GM18526 (cell line): ENCODE measurements around the gene UMOD.

Experiments used
- POLR2A ChIP-seq: IDR thresholded peaks from 3 replicates; pipeline ENCODE4 v1.6.1; 2011; ENCODE audit not compliant: insufficient read length; ENCODE audit errors: extremely low read depth

Gene UMOD

DNA sequence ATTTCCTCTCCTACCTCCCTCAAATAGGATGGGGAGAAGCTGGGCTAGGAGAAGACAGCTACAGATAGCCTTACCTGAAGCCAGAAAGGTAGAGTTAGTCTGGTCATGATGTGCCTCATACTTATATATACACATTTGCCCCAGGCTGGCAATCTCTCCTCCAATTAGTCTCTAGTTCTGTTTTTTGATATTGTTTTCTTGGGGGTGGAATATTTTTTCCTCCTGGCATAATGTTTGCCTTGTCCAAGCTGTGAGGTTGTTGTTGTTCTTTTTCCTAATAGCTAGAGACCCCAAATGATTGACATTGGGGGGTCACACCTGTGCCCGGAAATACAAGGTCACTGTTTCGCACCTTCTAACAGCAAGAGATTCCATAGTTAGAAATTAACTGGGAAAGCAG, at the start of gene UMOD:
Gene UMOD (minus strand): TSS at position 101 of the 400 bp plus-strand sequence. CDS start 1,978 bp downstream, outside the sequence.
- no peak for TF ChIP-seq POLR2A

DNA sequence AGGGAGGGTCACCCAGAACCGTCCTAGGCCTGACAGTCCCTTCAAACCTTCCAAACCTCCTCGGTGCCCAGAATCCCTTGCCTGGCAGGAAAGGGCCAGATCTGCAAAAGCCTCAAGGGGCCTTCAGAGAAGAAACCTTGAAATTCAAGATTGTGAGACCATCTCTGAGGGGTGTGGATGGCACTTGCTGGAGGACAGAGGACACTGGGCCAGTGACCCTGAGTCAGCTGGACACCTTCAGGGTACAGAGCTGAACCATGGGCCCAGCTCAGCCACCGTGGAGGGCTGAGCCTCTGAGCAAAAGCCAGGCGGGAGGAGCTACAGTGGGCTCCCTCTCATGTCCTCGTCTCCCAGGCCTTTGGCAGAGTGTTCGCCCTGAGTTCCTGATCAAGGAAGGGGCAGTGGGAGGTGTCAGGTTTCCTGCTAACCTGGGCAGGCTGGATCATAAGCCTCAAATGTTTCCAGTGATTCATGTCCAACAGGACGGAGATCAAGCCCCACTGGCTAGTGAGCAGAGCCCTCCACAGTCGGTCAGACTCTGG, 49.0 kb upstream of the UMOD start:
- TF ChIP-seq POLR2A, result no peak

DNA sequence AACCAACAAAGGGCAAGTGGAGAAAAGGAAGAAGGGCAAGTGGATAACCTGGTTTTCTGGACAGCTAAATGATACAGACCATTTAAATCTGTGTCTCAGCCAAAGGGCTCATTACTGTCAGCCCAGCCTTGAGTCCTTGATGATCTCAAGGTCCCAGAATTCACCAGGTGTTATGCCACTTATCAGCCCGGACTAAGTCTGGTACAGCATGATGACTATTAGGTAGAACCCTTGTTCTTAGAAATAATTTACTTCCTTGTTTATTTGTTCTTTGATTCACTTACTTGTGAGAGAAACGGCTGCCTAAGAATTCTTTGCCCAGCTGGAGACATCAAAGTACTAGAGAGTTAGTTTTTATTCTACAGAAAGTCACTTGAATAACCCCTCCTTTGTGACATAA, 48.6 kb upstream of the UMOD start:
- TF ChIP-seq POLR2A, result no peak

DNA sequence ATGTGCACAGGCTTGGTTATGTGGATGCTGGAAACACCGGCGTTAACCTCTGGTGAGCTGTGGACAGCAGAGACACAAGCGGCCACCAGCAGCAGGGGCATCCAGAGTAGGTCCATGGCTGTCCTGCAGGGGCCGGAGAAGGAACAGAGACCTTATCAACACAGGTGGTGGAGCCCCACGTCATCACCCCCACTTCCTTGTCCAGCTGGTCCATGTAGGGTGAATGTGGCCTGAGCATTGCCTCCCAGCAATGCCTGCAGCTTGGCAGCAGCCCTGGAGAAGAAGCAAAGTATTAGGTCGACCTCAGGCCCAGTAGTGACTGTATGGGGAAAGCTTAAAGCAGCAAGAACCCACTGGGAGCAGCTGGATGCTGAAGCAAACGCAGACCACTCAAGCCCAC, 46.7 kb upstream of the UMOD start:
- no peak for TF ChIP-seq POLR2A

DNA sequence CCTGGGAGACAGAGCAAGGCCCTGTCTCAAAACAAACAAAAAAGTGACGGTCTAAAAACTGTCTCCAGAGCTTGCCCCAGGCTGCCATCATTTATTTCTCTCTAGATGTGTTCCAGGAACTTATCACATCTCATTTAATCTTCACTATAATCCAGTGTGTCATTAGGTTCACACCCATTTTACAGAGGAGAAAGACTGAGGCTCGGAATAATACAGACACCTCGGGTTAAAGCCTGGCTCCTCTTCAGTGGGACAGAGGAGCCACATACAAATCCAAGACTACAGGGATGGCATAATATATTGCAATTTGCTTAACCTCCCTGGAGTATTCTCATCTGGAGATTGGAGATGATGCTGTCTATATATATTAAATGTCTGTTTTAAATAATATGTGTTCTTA, 46.1 kb upstream of the UMOD start:
- no peak for TF ChIP-seq POLR2A

DNA sequence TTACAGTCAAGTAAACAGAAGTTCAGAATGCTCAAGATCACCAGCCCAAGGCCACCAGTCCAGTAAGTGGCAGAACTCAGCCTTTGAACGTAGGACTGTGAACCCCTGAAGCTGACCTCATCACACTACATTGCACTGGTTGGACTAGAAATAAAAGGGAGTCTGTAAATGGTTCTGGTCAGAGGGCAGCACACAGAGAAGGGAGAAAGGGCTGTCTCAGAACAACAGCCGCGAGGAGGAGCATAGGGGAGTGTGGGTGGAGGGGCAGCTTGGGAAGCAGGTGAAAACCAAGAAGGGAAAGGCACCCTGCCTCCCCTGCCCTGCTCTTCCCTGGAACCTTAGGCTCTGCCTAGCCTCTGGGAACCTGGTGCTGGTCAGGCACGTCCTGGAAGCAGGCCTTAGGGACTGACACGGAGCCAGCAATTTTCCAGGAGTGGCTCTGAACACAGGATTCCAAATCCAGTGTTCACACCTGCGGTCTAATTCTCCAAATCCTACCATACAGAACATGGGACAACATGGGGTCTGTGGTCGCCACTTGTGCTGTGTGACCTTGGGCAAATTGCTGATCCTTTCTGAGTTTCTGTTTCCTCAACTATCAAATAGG, 45.1 kb upstream of the UMOD start:
- TF ChIP-seq POLR2A, result no peak

DNA sequence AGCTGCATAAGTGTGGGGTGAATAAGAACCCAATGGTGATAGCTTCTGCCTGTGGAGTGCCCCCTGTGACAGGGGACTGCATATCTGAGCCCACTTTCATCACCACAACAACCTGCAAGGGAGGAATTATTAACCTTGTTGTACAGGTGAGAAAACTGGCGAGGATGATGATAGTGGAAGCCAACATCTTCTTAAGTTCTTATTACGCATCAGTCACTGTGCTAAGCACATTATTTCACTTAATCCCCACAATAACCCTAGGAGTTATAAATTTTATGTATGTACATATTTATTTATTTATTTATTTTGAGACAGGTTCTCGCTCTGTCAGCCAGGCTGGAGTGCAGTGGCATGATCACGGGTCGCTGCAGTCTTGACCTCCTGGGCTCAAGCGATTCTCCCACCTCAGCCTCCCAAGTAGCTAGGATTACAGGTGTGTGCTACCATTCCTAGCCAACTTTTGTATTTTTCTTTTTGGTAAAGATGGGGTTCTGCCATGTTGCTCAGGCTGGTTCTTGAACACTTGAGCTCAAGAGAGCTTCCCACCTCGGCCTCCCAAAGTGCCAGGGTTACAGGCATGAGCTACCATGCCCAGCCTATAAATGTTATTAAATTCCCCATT, 44.4 kb upstream of the UMOD start:
- no peak for TF ChIP-seq POLR2A

DNA sequence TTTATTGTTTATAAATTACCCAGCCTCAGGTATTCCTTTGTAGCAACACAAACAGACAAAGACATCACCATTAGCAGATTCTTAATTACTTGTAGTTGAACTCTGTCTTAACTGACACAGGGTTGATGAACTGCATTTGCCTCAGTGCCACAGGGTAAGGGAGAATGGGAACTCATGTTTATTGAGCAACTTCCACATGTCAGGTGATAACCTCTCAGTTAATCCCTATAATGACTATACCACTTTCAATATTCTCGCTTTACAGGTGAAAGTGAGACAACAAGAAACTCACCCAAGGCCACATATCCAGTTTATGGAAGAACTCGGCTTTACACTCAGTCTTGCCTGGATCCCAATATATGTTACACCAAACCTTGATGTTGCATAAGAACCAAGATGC, 43.4 kb upstream of the UMOD start:
- TF ChIP-seq POLR2A, result no peak

DNA sequence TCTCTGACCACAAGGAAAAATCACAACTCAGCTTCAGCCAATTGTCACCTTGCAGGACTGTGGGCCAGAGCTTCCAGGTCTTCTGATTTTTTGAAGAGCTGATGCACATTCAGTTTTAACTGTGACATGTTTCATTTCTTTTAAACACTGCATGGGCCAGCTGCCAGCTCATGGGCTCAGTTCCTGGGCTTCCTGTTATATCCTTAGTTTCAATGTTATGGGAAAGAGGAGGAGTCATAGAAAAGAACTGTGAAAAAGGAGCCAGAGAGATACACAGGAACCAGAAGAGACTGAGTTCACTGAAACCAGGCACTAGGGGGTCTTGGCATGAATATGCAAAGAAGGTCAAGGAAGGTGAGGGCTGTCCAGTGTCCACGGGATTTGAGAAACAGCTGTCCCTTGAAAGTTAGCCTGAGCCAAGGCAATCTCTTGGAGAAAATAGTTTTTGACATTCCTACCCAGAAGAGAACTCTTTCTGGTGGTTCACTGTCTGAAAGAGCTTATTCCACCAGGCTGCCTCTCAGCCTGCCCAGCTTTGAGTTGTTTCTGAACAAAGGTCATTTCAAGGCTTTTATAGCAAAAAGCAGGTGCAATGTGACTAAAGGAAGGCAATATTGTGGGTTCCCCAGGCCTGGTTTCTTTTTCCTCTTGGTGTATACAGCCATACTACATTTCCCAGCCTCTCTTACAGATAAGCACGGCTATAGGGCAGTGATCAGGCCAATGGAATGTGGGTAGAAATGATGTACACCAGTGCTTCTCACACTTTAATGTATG, 41.5 kb upstream of the UMOD start:
- TF ChIP-seq POLR2A, result no peak

DNA sequence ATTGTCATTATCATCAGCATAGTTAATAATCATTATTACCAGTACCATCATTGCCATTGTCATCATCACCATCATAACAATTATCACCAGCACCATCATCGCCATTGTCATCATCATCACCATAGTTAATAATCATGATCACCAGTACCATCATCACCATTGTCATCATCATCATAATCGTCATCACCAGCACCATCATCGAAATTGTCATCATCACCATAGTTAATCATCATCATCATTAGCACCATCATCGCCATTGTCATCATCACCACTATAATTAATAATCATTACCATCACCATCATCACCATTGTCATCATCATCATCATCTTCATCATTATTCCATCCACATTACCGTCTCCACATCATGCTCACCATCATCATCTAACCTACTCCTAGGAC, 38.5 kb upstream of the UMOD start:
- TF ChIP-seq POLR2A, result no peak

DNA sequence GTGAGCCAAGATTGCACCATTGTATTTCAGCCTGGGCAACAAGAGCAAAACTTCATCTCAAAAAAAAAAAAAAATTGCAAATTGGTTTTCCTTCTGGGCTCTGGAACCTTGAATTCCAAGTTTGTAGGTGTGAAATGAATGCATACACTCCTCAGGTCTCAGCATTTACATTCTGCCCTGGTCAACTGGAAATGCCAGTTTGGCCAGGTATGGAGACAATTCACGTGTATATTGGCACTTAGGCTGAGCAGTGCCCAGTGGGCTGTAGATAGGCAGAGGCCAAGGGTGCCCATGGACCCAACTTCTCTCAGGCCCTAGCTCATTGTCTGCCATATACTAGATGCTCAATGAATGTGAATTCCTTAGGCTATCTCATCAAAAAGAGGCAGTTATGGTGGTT, 36.3 kb upstream of the UMOD start:
- no peak for TF ChIP-seq POLR2A

DNA sequence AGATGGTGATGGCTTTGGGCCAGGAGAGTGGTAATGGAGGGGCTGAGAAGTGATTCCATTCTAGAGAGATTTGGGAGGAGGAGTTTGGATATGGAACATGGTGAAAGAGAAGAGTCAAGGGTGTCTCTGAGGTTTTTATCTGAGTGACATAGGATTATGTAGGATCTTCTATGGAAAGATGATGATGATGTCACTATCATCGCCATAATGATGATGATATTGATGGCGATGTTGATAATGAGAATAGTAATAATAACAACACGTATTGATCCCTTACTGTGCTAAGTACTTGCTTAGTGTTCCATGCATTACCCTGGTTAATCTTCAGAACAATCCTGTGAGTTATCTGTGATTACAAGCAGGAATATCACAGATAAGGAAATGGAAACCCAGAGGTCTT, 35.5 kb upstream of the UMOD start:
- no peak for TF ChIP-seq POLR2A

DNA sequence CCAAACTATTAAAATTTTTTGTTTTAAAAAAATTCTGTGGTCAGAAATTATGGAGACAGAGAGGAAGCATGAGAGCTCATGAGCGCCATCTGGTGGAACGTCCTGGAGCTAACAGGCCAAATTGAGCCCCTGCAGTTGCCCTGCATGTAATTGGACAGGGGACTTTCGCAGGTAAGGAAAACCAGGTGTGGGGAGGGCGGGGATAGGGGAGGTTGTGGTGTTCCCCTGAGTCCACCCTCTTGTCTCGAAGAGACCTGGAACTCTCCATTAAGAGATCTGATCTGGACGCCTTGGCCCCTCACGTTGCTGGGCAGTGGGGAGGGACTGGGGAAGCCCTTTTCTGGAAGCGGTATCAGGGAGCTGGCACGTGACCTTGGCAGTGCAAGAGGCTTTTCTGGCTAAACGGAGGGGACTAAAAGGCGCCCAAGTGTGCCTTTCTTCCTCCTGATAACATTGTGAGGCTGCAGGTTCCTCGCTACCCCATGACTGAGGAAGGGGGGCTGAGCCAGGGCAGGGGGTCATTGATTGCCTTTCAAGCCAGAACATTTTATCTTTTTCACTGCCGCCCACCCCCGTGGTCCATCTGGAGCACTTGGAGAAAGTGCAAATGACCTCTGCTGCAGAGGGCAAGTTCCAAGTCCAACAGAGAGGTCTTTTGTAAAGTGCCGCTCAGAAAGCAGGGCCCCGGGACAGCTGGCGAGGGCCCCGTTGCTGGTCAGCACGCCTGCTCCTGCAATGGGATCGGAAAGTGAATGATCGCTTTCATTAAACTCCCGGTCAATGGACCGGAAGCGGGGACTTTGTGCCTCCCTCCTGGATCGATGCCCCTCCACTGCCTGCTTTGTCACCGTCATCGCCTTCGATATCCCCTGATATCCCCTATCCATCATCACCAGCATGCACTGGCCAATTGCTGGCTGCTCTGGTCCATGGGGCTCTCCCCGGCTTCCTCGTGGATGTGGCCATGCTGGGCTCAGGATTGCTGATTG, 33.6 kb upstream of the UMOD start:
- no peak for TF ChIP-seq POLR2A

DNA sequence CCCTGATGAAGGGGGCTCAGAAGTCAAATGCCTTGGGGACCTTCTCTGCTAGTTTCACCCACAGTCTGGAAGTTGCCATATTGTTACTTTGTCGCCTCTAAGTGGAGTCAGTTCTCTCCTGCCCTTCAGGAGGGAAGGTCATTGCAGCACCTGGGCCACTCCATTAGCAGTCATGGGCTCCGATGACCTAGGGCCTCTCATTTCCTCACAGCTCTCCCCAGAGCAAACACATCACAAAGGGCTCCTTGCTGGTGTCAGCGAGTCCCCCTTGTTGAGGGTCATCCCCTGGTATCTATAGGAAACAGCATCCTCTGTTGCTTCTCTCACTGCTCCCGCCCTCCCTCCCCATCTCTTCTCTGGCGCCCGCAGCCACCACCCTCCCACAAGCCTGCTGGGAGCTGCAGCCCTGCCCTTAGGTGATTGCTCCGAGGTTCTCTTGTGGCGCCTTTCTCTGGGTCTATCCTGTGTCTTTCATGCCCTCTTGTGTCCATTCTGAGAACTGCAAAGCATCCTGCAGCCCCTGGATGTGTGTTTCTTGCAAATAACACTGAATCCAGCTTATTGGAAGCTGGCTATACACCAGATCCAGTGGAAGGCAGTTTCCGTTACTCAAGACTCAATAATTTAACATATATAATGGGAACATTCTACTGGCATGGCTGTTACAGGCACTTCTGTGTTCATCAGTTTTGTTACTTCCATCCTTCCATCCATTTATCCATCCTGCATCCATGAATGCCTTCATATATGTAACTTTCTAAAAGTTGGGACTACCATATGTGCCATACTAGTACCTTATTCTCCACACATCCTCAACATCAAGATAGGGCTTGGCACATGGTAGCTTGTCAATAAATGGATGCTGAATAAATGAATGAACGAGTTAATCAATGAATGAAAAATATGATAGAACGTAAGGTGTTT, 30.9 kb upstream of the UMOD start:
- TF ChIP-seq POLR2A, result no peak
